ENCODE results near the gene CCND3.

The CCND3 gene

DNA sequence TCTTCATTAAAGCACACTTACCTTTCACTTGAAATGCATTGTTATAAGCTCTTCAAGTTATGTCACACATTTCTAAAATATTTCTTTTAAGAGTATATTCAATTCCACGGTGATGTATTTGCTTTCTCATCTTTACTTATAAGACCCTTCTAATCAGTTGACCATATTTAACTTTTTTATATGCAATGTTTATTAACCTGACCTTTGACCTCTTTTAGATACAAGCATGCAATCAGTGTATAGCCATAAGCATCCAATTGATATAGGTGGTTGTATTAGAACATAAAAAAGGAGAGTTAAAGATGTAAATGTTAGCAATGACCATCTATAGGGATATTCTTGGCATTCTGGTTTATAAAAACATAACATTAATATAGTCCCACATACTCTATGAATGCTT, 55.7 kb downstream of the CCND3 start:
- FAIRE-seq (no peak), DNase-seq (ENCODE audit: insufficient read length, low spot score) (no peak)
- no peak for TF ChIP-seq POLR2A (IDR thresholded peaks at IDR 0.05; ENCODE audit: low read depth, low read length)

GRCh38 chr6:41884957-41885356, 56.7 kb downstream of the CCND3 start:
- DNase-seq (ENCODE audit: insufficient read length, low spot score) (no peak), FAIRE-seq (no peak)
- TF ChIP-seq POLR2A (IDR thresholded peaks at IDR 0.05; ENCODE audit: low read depth, low read length): no peak
